ENCODE results near the gene BCAS3. TPM values are rescaled to one million over a fixed set of nuclear protein-coding genes. Genes with fewer than 3 reads are reported as not detected.
"Not testable (repeated sequence)": the region's sequence is repeated elsewhere in the genome, so short reads cannot be mapped to it uniquely, and the experiment has no call there.

BCAS3 gene
- total RNA-seq, 3 donors from 2014 or later, result 21.6 to 33.4 (median 32.1) TPM

- ATAC-seq, result no peak
- H3K4me1 ChIP-seq (ENCODE audit: low read depth), result no peaks in the 10 kb centered on the region
- DNase-seq, result no peak
- H3K9me3 ChIP-seq, result no peaks in the 10 kb centered on the region
- no peak overlapping the region for H3K4me3 ChIP-seq
- no peaks in the 10 kb centered on the region for H3K36me3 ChIP-seq (ENCODE audit: low read depth)
- intact Hi-C loops (cut with DNase I, micrococcal nuclease), result no loop called here
- no peak for TF ChIP-seq CTCF (IDR thresholded peaks at IDR 0.05)
Measured at GRCh38 chr17:60759756-60760155, 82.1 kb downstream of the BCAS3 start.

GRCh38 chr17:60761301-60761700, 83.7 kb downstream of the BCAS3 start:
- H3K4me1 ChIP-seq (ENCODE audit: low read depth); H3K36me3 ChIP-seq (ENCODE audit: low read depth); H3K4me3 ChIP-seq; ATAC-seq; intact Hi-C loops (cut with DNase I, micrococcal nuclease); DNase-seq; H3K9me3 ChIP-seq: not testable (repeated sequence)

- intact Hi-C loops (cut with DNase I, micrococcal nuclease), result no loop called here
- DNase-seq (peak in 1 of 3 donors; percentile 6), ATAC-seq (no peak)
- no peaks in the 10 kb centered on the region for H3K36me3 ChIP-seq (ENCODE audit: low read depth)
- H3K4me3 ChIP-seq, result no peak overlapping the region
- H3K9me3 ChIP-seq, result no peaks in the 10 kb centered on the region
- TF ChIP-seq CTCF (IDR thresholded peaks at IDR 0.05), result no peak
- H3K4me1 ChIP-seq (ENCODE audit: low read depth), result no peaks in the 10 kb centered on the region
Measured at GRCh38 chr17:60766778-60767190, 89.1 kb downstream of the BCAS3 start.

- ATAC-seq, result no peak
- TF ChIP-seq CTCF (IDR thresholded peaks at IDR 0.05), result no peak
- Histone ChIP-seq H3K4me3 (no peak overlapping the region), H3K9me3 (no peaks in the 10 kb centered on the region), H3K4me1 (ENCODE audit: low read depth) (no peaks in the 10 kb centered on the region), H3K36me3 (ENCODE audit: low read depth) (no peaks in the 10 kb centered on the region)
- intact Hi-C loops (cut with DNase I, micrococcal nuclease), result no loop called here
- DNase-seq, result no peak
Measured at GRCh38 chr17:60767744-60768308, 90.2 kb downstream of the BCAS3 start.

- intact Hi-C loops (cut with DNase I, micrococcal nuclease), result no loop called here
Measured at GRCh38 chr17:60769327-60769726, 91.7 kb downstream of the BCAS3 start.

GRCh38 chr17:60770946-60771422, 93.3 kb downstream of the BCAS3 start:
- H3K4me1 ChIP-seq (ENCODE audit: low read depth), result no peaks in the 10 kb centered on the region
- no peak for ATAC-seq
- no peaks in the 10 kb centered on the region for H3K36me3 ChIP-seq (ENCODE audit: low read depth)
- no peak overlapping the region for H3K4me3 ChIP-seq
- H3K9me3 ChIP-seq, result no peaks in the 10 kb centered on the region
- DNase-seq, result no peak
- no peak for TF ChIP-seq CTCF (IDR thresholded peaks at IDR 0.05)
- intact Hi-C loops (cut with DNase I, micrococcal nuclease), result no loop called here

More at GRCh38 chr17:60769327-60769726, 91.7 kb downstream of the BCAS3 start:
- ATAC-seq, result no peak
- Histone ChIP-seq H3K36me3 (ENCODE audit: low read depth) (no peaks in the 10 kb centered on the region), H3K4me3 (no peak overlapping the region), H3K9me3 (no peaks in the 10 kb centered on the region), H3K4me1 (ENCODE audit: low read depth) (no peaks in the 10 kb centered on the region)
- DNase-seq, result no peak
- TF ChIP-seq CTCF (IDR thresholded peaks at IDR 0.05), result no peak

- H3K4me1 ChIP-seq (ENCODE audit: low read depth); ATAC-seq; H3K36me3 ChIP-seq (ENCODE audit: low read depth); H3K9me3 ChIP-seq; intact Hi-C loops (cut with DNase I, micrococcal nuclease); H3K4me3 ChIP-seq; DNase-seq: not testable (repeated sequence)
Measured at GRCh38 chr17:60771621-60772020, 94.0 kb downstream of the BCAS3 start.

All from mucosa of descending colon (tissue), 3 donors.